GM18507 (cell line): ENCODE data around the gene CCDC186.
A peak's percentile ranks its signal among the peaks of the same experiment; 100 is the strongest.

Source experiments
- DNase-seq: peaks from one replicate; pipeline ENCODE4 v3.0.0; 2011; ENCODE audit warnings: low read depth; ENCODE audit not compliant: insufficient read length; ENCODE audit errors: extremely low spot score
- FAIRE-seq: peaks from 2 replicates; lab custom pipeline; 2011; peaks lifted over from hg19 to GRCh38; lab: Jason Lieb, UNC

The CCDC186 gene

GRCh38 chr10:114077815-114078219 lies 96.2 kb downstream of the CCDC186 start:
- DNase-seq: no peak
- peak; percentile 66 for FAIRE-seq

DNA sequence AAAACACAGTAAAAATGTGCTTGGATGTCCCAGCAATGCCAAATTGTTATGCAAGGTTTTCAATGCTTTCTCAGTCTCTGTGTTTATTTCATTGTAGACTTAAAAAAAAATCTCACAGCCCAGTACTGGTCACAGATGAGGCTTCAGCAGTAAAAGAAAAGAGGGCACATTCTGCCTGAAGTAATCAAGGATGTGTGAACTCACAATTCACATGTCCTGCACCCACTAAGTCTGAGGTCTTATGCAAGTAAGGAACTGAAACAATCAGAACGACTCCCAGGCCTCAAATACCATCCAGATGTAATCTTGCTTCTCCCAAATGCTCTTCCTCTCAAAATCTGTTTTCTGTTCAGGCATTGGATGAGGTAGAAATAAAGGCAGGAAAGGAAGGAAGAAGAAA lies 96.7 kb downstream of the CCDC186 start:
- DNase-seq: no peak
- FAIRE-seq: no peak

- no peak for DNase-seq
- FAIRE-seq: no peak
Measured at GRCh38 chr10:114075093-114075492, 98.9 kb downstream of the CCDC186 start.

DNA sequence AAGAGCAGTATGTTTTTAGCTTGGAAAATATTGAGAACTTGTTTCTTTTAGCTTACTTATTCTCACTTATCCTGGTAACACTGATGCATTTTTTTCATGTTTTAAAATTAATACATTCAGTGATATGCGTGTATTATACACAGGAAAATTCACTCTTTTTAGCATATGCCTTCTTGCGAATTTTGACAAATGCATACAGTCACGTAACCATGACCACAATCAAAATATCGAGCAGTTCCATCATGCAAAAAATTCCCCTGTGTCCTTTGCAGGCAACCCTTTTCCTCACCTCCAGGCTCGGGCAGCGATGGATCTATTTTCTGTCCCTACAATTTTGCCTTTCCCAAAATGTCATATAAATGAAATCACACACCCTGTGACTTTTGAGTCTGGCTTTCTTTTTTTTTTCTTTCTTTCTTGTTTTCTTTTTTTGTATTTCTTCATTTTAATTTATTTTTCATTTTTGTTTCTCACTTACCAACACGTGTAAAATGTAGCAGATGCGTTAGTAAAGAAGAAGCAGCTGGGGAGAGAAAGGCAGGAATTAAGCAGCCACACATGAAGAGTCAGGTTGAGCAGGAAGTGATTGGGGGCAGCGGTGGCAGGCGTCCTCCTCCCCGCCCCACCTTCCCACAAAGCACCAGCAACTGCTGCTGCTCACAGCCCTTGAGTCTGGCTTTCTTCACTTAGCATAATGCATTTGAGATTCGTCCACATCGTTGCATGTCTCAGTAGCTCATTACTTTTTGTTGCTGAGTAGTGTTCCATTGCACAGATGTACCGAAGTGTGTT lies 100.4 kb downstream of the CCDC186 start:
- FAIRE-seq (peak; percentile 67), DNase-seq (no peak)

GRCh38 chr10:114071178-114071577 lies 102.8 kb downstream of the CCDC186 start:
- FAIRE-seq: no peak
- no peak for DNase-seq
